Mesenchymal stem cell (in vitro differentiated cells and primary cell): ENCODE measurements around the gene FBXO22.

Experiments
- DNase-seq: peaks from one replicate; pipeline ENCODE4 v3.0.0-alpha.2; 2013
- H2AFZ ChIP-seq: one replicate; pipeline ENCODE4 v1.6.1; 2013; ENCODE audit warnings: low read depth, mild to moderate bottlenecking, control low read depth, inconsistent platforms, low read length, moderate library complexity
- H2AK5ac ChIP-seq: 2 replicates; pipeline ENCODE4 v1.6.1; 2013; ENCODE audit warnings: low read length, moderate library complexity, mild to moderate bottlenecking, inconsistent platforms; ENCODE audit not compliant: severe bottlenecking
- H2BK120ac ChIP-seq: one replicate; pipeline ENCODE4 v1.6.1; 2013; ENCODE audit warnings: low read depth, mild to moderate bottlenecking, inconsistent platforms, low read length, moderate library complexity
- H2BK12ac ChIP-seq, 2 experiments: one replicate each; pipeline ENCODE4 v1.6.1; 2013; ENCODE audit warnings: inconsistent platforms in 2 of 2, low read length in 2 of 2, mild to moderate bottlenecking in 2 of 2, moderate library complexity in 2 of 2, control low read depth in 1 of 2
- H2BK15ac ChIP-seq: one replicate; pipeline ENCODE4 v1.6.1; 2013; ENCODE audit warnings: mild to moderate bottlenecking, low read depth, inconsistent platforms; ENCODE audit not compliant: poor library complexity, severe bottlenecking
- H2BK5ac ChIP-seq: 2 replicates; pipeline ENCODE4 v1.6.1; 2013; ENCODE audit warnings: low read depth, mild to moderate bottlenecking, low read length, control low read depth, inconsistent platforms; ENCODE audit not compliant: poor library complexity, severe bottlenecking
- H3K14ac ChIP-seq, 2 experiments: one replicate each; pipeline ENCODE4 v1.6.1; 2013; ENCODE audit warnings: inconsistent platforms in 2 of 2, low read length in 2 of 2, control low read depth in 1 of 2, mild to moderate bottlenecking in 1 of 2, moderate library complexity in 1 of 2
- H3K18ac ChIP-seq, 2 experiments: one replicate each; pipeline ENCODE4 v1.6.1; 2013; ENCODE audit warnings: inconsistent platforms in 2 of 2, low read length in 2 of 2, control low read depth in 1 of 2, low read depth in 1 of 2, mild to moderate bottlenecking in 1 of 2
- H3K23ac ChIP-seq, 2 experiments: one replicate each; pipeline ENCODE4 v1.6.1; 2013; ENCODE audit warnings: inconsistent platforms in 2 of 2, low read length in 2 of 2, mild to moderate bottlenecking in 2 of 2, moderate library complexity in 2 of 2, control low read depth in 1 of 2
- H3K27ac ChIP-seq: 2 replicates; pipeline ENCODE4 v1.5.1; 2013; ENCODE audit warnings: mild to moderate bottlenecking, moderate library complexity, low read length, control low read depth, inconsistent platforms; ENCODE audit not compliant: poor library complexity, severe bottlenecking
- H3K27me3 ChIP-seq, 2 experiments: 2 replicates each; pipeline versions ENCODE4 v1.6.1 to v1.7.0; 2013; ENCODE audit warnings: low read length in 2 of 2, mild to moderate bottlenecking in 2 of 2, moderate library complexity in 2 of 2, control low read depth in 1 of 2, inconsistent platforms in 1 of 2; ENCODE audit not compliant: control insufficient read depth in 1 of 2, insufficient read depth in 1 of 2
- H3K36me3 ChIP-seq, 2 experiments: 2 replicates each; pipeline versions ENCODE4 v1.6.1 to v1.7.0; 2013; ENCODE audit warnings: low read length in 2 of 2, control low read depth in 1 of 2, inconsistent platforms in 1 of 2, low read depth in 1 of 2, mild to moderate bottlenecking in 1 of 2; ENCODE audit not compliant: insufficient read depth in 2 of 2, control insufficient read depth in 1 of 2
- H3K4ac ChIP-seq, 2 experiments: one replicate each; pipeline ENCODE4 v1.6.1; 2013; ENCODE audit warnings: inconsistent platforms in 2 of 2, low read length in 2 of 2, mild to moderate bottlenecking in 2 of 2, moderate library complexity in 2 of 2, control low read depth in 1 of 2, low read depth in 1 of 2
- H3K4me1 ChIP-seq: 2 replicates; pipeline ENCODE4 v1.6.1; 2013; ENCODE audit warnings: low read depth, low read length, control low read depth; ENCODE audit not compliant: control insufficient read depth, insufficient read depth
- H3K4me2 ChIP-seq: 2 replicates; pipeline ENCODE4 v1.6.1; 2013; ENCODE audit warnings: low read length, mild to moderate bottlenecking, inconsistent platforms; ENCODE audit not compliant: poor library complexity, severe bottlenecking
- H3K4me3 ChIP-seq, 2 experiments: 2 replicates each; pipeline versions ENCODE4 v1.5.1 to v1.7.0; 2013; ENCODE audit warnings: low read length in 2 of 2, mild to moderate bottlenecking in 2 of 2, control low read depth in 1 of 2, low read depth in 1 of 2; ENCODE audit not compliant: insufficient read depth in 1 of 2
- H3K79me1 ChIP-seq: replicated peaks from 2 replicates; pipeline ENCODE4 v1.6.1; 2013; ENCODE audit warnings: mild to moderate bottlenecking, control low read depth, low read length, inconsistent platforms; ENCODE audit not compliant: poor library complexity, severe bottlenecking
- H3K9ac ChIP-seq: 2 replicates; pipeline ENCODE4 v1.7.0; 2013; ENCODE audit warnings: mild to moderate bottlenecking, low read length, moderate library complexity
- H3K9me3 ChIP-seq: 2 replicates; pipeline ENCODE4 v1.7.0; 2013; ENCODE audit warnings: mild to moderate bottlenecking, low read length; ENCODE audit not compliant: control insufficient read depth
- H4K8ac ChIP-seq: one replicate; pipeline ENCODE4 v1.6.1; 2013; ENCODE audit warnings: inconsistent platforms, mild to moderate bottlenecking, low read length, moderate library complexity
- H4K91ac ChIP-seq: one replicate; pipeline ENCODE4 v1.6.1; 2013; ENCODE audit warnings: mild to moderate bottlenecking, low read length, inconsistent platforms
- WGBS: methylation state at CpG from one replicate; pipeline ENCODE4 v1.1.7; 2013; ENCODE audit warnings: mixed read lengths; 5-methylcytosine and 5-hydroxymethylcytosine counted together

The FBXO22 gene

DNA sequence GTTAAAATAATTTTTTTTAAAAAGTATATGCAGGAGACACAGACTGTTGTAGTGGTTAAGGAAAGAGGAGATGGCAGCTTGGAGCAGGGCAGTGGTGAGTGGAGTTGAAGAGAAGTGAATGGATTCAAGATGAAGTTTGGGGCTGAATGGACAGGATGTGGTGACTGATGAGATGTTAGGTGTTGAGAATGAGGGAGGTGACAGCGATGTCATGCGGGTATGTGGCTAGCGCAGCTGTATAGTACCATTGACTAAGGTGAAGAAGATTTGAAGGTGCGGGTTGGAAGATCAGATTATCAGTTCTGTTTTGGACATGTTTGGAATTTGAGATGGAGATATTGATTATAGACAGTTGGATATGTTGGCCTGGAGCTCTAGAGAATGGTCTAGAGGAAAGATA lies 20.1 kb downstream of the FBXO22 start:
- H2AFZ ChIP-seq, result no peak overlapping the region
- no peak overlapping the region for H3K18ac ChIP-seq
- DNase-seq, result no peak
- H2AK5ac ChIP-seq, result no peak overlapping the region
- H3K14ac ChIP-seq, result no peak overlapping the region
- no peak overlapping the region for H3K4ac ChIP-seq
- H3K4me2 ChIP-seq, result no peak overlapping the region
- no peak overlapping the region for H2BK15ac ChIP-seq
- no peaks in the 10 kb centered on the region for H3K27me3 ChIP-seq
- H2BK12ac ChIP-seq, result no peak overlapping the region
- no peak overlapping the region for H4K91ac ChIP-seq
- no peak overlapping the region for H2BK120ac ChIP-seq
- no peak overlapping the region for H3K27ac ChIP-seq
- H3K9me3 ChIP-seq, result no peaks in the 10 kb centered on the region
- H3K23ac ChIP-seq, result no peak overlapping the region
- H3K36me3 ChIP-seq, result peaks cover 6 to 57% of the 10 kb centered on the region in 2 experiments
- no peak overlapping the region for H3K4me3 ChIP-seq
- peaks cover 42% of the 10 kb centered on the region for H3K79me1 ChIP-seq
- peaks cover 9% of the 10 kb centered on the region for H3K4me1 ChIP-seq
- H2BK5ac ChIP-seq, result no peak overlapping the region
- no peak overlapping the region for H3K9ac ChIP-seq
- WGBS, result over 99% methylated on average over 4 of the region's 4 CpGs
- no peak overlapping the region for H4K8ac ChIP-seq

DNA sequence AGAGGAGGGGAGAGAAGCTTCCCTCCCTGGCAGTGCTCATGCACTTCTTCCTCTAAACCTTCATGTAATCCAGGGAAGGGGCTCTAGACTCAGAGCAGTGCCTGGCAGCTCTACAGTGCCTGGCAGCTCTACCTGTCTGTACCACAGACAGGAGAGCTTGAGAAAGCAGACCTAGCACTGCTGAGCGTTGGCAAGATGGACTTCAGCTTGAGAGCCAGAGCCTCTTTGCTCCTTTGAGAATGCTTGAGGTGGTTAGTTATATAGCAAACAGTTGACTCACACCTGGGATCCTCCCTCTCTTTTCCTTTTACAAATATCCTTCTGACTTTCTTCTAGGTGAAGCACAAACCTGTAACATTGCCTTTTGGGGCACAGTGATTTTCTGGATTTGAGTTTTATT lies 20.9 kb downstream of the FBXO22 start:
- H2AK5ac ChIP-seq, result no peak overlapping the region
- peak overlapping the region in 1 of 2 experiments; percentile 24 for H3K4ac ChIP-seq
- H3K79me1 ChIP-seq, result peaks cover 42% of the 10 kb centered on the region
- no peaks in the 10 kb centered on the region for H3K9me3 ChIP-seq
- H3K4me1 ChIP-seq, result peaks cover 9% of the 10 kb centered on the region
- H4K91ac ChIP-seq, result no peak overlapping the region
- no peak overlapping the region for H3K14ac ChIP-seq
- no peak overlapping the region for H2BK120ac ChIP-seq
- H3K4me3 ChIP-seq, result no peak overlapping the region
- peak overlapping the region; percentile 5 for H3K4me2 ChIP-seq
- no peak overlapping the region for H3K9ac ChIP-seq
- no CpG with 5 or more reads among the region's 1 CpG for WGBS
- no peak overlapping the region for H2BK15ac ChIP-seq
- H4K8ac ChIP-seq, result no peak overlapping the region
- H3K27ac ChIP-seq, result no peak overlapping the region
- no peak for DNase-seq
- H3K23ac ChIP-seq, result no peak overlapping the region
- peak overlapping the region in 1 of 2 experiments; percentile 34 for H3K18ac ChIP-seq
- peaks cover 6 to 50% of the 10 kb centered on the region in 2 experiments for H3K36me3 ChIP-seq
- H3K27me3 ChIP-seq, result no peaks in the 10 kb centered on the region
- H2BK5ac ChIP-seq, result no peak overlapping the region
- H2BK12ac ChIP-seq, result no peak overlapping the region
- H2AFZ ChIP-seq, result no peak overlapping the region

DNA sequence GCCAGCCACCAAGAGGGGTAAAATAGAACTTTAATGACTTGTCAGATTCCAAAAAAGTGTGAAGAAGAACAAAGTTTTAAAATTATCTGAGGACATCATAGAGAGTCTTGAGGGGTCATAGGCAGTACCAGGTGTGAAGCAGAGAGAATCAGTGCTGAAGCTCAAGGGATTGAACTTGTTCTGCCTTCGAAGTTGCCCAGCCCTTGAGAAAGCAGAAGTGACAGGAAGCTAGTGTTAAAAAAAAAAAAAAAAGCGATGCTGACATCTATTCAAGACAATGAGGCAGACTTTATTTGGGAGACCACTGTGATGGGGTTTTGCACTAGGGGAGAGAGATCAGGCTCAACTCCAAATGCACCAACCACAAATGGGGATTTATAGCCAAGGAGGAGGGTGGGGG lies 21.8 kb downstream of the FBXO22 start:
- Histone ChIP-seq H2BK5ac (no peak overlapping the region), H2BK120ac (no peak overlapping the region), H3K23ac (no peak overlapping the region), H3K18ac (no peak overlapping the region), H3K9ac (no peak overlapping the region), H2AFZ (no peak overlapping the region), H3K9me3 (no peaks in the 10 kb centered on the region), H3K4me3 (no peak overlapping the region), H3K27ac (no peak overlapping the region), H4K91ac (no peak overlapping the region), H2BK15ac (no peak overlapping the region), H3K36me3 (peaks cover 4 to 50% of the 10 kb centered on the region in 2 experiments), H2AK5ac (no peak overlapping the region), H3K27me3 (no peaks in the 10 kb centered on the region), H3K4me2 (no peak overlapping the region), H4K8ac (no peak overlapping the region), H3K4ac (no peak overlapping the region), H2BK12ac (no peak overlapping the region), H3K4me1 (peaks cover 9% of the 10 kb centered on the region), H3K79me1 (peaks cover 38% of the 10 kb centered on the region), H3K14ac (no peak overlapping the region)
- 100% methylated on average over 1 of the region's 2 CpGs for WGBS
- DNase-seq, result no peak

DNA sequence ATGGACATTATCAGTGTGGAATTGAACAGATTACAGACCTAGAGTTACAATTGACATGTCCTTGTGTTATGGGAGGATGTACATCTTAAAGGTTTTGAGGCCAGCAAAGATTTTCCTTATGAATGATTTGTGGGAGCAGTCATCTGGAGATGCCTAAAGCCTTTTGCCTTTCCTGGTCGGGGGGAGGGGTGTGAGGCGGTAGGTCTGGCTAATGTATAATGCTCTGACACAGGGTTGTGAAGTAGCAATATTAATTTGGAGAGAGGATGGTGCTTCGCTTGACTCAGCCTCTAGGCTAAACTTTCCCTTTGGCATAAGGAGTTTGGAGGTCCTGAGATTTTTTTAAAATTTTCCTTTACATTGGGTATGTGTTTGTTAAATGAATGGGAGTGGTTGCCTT lies 23.3 kb downstream of the FBXO22 start:
- H2BK120ac ChIP-seq, result no peak overlapping the region
- peaks cover 39% of the 10 kb centered on the region for H3K79me1 ChIP-seq
- H3K18ac ChIP-seq, result no peak overlapping the region
- H4K91ac ChIP-seq, result no peak overlapping the region
- no peak overlapping the region for H2BK12ac ChIP-seq
- no peak overlapping the region for H2BK15ac ChIP-seq
- no peak for DNase-seq
- H3K4me1 ChIP-seq, result peaks cover 9% of the 10 kb centered on the region
- no peak overlapping the region for H3K4me3 ChIP-seq
- no peak overlapping the region for H2AFZ ChIP-seq
- no peak overlapping the region for H3K27ac ChIP-seq
- H2BK5ac ChIP-seq, result no peak overlapping the region
- no peak overlapping the region for H3K4me2 ChIP-seq
- peaks cover 6 to 60% of the 10 kb centered on the region in 2 experiments for H3K36me3 ChIP-seq
- no peak overlapping the region for H3K23ac ChIP-seq
- H3K9me3 ChIP-seq, result no peaks in the 10 kb centered on the region
- H4K8ac ChIP-seq, result no peak overlapping the region
- no peak overlapping the region for H2AK5ac ChIP-seq
- H3K14ac ChIP-seq, result no peak overlapping the region
- WGBS, result 77% methylated on average over 3 of the region's 3 CpGs
- no peak overlapping the region for H3K9ac ChIP-seq
- no peaks in the 10 kb centered on the region for H3K27me3 ChIP-seq
- H3K4ac ChIP-seq, result no peak overlapping the region
